PFSK-1 (cell line): ENCODE measurements around the gene YPEL1.

Source experiments
- FOXP2 ChIP-seq: optimal IDR thresholded peaks from 2 replicates; pipeline ENCODE3; 2011; ENCODE audit warnings: borderline replicate concordance, control low read depth, inconsistent platforms; ENCODE audit not compliant: insufficient read depth; ENCODE audit errors: extremely low read length, extremely low read depth
- POLR2AphosphoS5 ChIP-seq: IDR thresholded peaks from 2 replicates; pipeline ENCODE4 v1.6.1; 2012; ENCODE audit warnings: low read depth, mild to moderate bottlenecking, control low read depth, low read length, moderate library complexity
- REST ChIP-seq, 2 experiments: IDR thresholded peaks; 2 replicates each; pipeline versions ENCODE4 v1.6.1 to v1.8.0; 2011 to 2012; ENCODE audit warnings: low read depth in 2 of 2, low read length in 2 of 2, control low read depth in 1 of 2, inconsistent platforms in 1 of 2, mild to moderate bottlenecking in 1 of 2, moderate library complexity in 1 of 2; ENCODE audit not compliant: insufficient read depth in 1 of 2
- SIN3A ChIP-seq: IDR thresholded peaks from 2 replicates; pipeline ENCODE4 v1.6.1; 2012; ENCODE audit warnings: mild to moderate bottlenecking, low read length, moderate library complexity, borderline replicate concordance; ENCODE audit not compliant: insufficient read depth
- TAF1 ChIP-seq: IDR thresholded peaks from 2 replicates; pipeline ENCODE4 v1.6.1; 2012; ENCODE audit warnings: low read length, control low read depth, borderline replicate concordance; ENCODE audit not compliant: insufficient read depth

The YPEL1 gene

GRCh38 chr22:21682385-21683175, 53.0 kb downstream of the YPEL1 start:
- TF ChIP-seq REST (IDR thresholded peaks at IDR 0.05; ENCODE audit: insufficient read depth in 1 of 2, low read depth in 2 of 2, low read length in 2 of 2) (no peak), SIN3A (no peak), TAF1 (no peak), FOXP2 (no peak), POLR2AphosphoS5 (no peak)

DNA sequence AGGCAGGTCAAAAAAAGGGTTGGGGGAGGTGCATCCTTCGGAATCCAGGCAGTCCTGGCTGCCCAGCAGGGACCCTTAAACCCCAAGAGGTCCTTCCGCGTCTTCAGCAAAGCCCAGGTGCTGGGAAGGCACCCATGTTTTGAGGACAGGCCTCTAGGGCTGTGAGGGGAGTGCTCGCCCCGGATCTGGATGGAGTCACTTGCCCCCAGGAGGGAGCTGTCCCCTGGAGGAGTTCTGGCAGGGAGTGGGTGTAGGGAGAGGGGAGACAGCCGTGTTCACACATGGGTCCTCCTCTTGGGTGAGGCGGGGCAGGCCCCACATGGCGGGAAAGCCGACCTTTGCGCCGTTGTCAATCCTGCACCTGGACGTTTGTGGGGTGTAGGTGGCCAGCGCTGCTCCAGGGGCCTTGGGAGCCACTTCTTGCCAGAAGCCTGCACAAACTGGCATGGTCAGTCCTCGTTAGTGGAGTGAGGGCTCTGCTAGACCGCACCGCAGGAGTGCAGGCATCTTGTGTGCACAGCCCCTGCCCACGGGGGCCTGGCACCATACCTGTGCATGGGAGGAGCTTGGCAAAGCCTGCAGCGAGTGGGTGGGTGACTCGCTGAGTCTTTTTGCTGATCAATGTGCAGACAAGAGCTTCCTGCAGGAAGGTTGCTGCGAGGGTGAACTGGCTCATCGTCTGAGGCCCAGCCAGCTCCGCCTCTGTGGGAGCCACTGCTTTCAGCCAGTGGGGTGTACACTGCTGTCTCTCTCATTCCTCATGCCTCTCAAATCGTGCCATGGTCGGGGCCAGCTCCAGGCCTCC, 53.8 kb downstream of the YPEL1 start:
- TF ChIP-seq REST (IDR thresholded peaks at IDR 0.05; ENCODE audit: insufficient read depth in 1 of 2, low read depth in 2 of 2, low read length in 2 of 2) (no peak), TAF1 (no peak), FOXP2 (no peak)

- no peak for TF ChIP-seq SIN3A
- no peak for TF ChIP-seq REST (IDR thresholded peaks at IDR 0.05; ENCODE audit: insufficient read depth in 1 of 2, low read depth in 2 of 2, low read length in 2 of 2)
- TF ChIP-seq POLR2AphosphoS5, result no peak
- TF ChIP-seq FOXP2, result no peak
- TF ChIP-seq TAF1, result no peak
Observed at GRCh38 chr22:21680830-21681565, 54.6 kb downstream of the YPEL1 start.

GRCh38 chr22:21679383-21679782, 56.2 kb downstream of the YPEL1 start:
- TF ChIP-seq REST (IDR thresholded peaks at IDR 0.05; ENCODE audit: insufficient read depth in 1 of 2, low read depth in 2 of 2, low read length in 2 of 2), result no peak
- no peak for TF ChIP-seq POLR2AphosphoS5
- TF ChIP-seq FOXP2, result no peak
- no peak for TF ChIP-seq TAF1
- no peak for TF ChIP-seq SIN3A
